ENCODE results near the gene GRID1.
"Not testable (repeated sequence)": the region's sequence is repeated elsewhere in the genome, so short reads cannot be mapped to it uniquely, and the experiment has no call there.

The GRID1 gene

DNA sequence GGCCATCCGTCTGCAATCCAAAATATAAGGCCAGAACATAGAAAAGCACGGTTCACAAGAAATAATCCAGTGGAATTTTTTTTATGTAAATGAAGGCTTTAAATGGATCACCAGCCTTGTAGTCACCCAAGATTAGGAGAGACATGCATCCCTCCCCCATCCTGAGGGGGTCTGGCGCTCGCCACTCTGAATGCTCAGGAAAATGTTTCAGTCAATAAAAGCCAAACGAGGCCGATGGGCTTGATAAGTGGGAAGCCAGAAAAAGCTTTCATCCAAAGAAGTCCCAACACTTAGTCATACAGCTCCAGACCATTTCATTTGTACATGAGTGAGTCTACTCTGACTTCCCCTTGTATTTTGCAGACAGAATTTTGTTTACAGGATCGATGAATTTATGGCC, 631.8 kb downstream of the GRID1 start:
- DNase-seq: no peak

DNA sequence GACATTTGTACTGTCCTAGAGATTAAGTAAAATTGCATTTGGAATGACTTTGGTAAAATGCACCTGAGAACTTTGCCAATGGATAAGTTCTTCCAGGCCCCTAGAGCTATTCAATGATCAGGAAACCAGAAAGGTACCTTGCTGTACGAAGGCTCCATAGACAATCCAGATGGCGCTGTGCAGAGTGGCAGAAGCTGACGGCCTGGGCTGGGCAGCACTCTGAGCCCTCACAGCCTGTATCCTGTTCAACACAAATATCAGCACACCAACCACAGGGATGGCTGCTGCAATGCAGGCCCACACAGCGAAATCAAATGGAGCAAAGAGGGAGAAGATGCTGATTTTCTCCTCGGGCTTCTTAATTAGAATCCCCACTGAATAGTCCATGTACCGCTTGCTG, 642.4 kb downstream of the GRID1 start:
- DNase-seq: no peak

DNA sequence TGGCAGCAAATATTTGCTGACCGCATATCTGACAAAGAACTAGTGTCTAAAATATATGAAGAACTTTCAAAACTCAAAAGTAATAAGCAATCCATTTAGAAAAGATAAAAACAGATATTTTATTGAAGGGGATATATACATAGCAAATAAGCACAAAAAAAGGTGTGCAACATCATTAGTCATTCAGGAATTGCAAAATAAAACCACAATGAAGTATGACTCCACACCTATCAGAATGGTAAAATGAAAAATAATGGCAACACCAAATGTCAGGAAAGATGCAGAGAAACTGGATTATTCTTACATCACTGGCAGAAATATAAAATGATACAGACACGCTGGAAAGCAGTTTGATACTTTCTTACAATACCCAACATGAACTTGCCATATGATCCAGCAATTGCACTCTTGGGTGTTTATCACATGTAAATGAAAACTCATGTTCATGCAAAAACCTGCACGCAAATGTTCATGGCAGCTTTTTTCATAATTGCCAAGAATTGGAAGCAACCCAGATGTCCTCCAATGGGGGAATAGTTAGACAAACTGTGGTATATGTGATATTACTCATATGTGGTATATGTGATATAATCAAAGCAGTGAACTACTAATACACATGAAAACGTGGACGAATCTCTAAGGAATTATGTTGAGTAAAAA, 645.5 kb downstream of the GRID1 start:
- DNase-seq: no peak

DNA sequence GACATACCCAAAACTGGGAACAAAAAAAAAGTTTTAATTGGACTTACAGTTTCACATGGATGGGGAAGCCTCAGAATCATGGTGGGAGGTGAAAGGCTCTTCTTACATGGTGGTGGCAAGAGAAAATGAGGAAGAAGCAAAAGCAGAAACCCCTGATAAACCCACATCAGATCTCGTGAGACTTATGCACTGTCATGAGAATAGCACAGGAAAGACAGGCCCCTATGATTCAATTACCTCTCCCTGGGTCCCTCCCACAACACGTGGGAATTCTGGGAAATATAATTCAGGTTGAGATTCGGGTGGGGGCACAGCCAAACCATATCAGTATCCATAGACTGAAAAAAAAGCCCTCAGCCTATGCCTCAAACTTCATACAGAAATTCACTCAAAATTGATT, 647.2 kb downstream of the GRID1 start:
- DNase-seq: no peak

DNA sequence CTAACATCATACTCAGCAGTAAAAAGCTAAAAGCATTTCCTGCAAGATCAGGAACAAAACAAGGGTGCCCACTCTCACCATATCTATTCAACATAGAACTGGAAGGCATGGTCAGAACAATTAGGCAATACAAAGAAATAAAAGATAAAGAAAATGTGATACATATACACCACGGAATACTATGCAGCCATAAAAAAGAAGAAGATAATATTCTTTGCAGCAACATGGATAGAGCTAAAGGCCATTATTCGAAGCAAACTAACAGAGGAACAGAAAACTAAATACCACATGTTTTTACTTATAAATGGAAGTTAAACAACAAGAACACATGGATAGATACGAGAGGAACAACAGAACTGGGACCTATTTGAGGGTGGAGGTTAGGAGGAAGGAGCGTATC, 652.7 kb downstream of the GRID1 start:
- no peak for DNase-seq

DNA sequence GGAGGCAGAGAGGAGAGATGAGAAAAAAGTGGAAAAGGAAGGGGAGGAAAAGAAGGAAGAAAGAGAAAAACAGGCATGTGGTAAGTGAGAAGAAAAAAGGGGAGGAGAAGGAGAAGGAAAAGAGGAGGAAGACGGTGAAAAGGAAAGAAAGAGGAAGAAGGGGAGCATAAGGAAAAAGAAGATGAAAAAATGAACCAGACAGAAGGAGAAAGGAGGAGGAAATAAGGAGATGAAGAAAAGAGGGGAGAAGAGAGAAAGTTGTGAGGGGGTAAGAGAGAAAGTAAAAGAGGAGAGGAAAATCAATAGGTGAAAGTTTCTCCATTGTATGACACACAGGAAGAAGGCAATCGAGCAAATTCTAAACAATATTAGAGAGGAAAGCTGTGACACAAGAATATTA, 663.8 kb downstream of the GRID1 start:
- DNase-seq: no peak

DNA sequence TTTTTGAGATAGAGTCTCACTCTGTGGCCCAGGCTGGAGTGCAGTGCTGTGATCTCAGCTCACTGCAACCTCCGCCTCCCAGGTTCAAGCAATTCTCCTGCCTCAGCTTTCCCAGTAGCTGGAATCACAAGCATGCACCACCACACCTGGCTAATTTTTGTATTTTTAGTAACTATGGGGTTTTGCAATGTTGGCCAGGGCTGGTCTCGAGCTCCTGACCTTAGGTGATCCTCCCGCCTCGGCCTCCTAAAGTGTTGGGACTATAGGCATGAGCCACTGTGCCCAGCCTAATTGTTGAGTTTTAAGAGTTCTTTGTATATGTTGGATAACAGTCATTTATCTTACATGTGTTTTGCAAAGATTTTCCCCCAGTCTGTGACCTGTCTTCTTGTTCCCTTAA, 667.5 kb downstream of the GRID1 start:
- DNase-seq: not testable (repeated sequence)

DNA sequence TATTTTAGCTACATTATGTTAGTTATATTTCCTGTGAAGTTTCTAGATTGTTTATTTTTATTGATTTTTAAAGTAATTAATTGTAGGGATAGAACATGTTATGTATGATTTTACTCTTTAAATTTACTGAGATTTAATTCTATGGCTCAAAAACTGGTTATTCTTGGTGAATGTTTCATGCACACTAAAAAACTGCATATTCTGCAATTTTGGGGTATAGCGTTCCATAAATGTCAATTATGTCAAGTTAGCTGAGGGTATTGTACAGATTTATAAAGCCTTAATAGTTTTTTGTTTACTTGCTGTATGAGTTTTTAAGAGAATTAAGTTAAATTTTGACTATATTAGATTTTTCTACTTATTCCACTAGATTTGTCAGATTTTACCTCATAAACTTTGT, 669.7 kb downstream of the GRID1 start:
- DNase-seq: no peak

DNA sequence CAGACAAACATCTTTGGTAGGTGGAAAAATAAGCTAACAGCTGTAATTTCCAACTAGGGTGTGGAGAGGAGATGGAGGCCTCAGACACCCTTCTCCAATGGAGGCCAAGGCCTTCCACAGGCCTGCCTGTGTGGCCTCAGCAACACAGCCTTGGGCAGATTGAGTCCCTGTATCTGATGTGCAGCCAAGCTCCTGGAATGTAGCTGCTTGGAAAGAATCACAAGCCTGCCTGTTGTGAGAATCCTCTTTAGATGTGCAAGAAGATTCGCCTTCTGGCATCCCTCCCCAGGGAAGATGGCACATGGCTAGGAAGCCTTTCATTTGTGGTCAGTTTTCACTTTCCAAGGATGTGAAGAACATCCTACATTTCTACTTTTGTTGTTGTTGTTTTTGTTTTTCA, 684.0 kb downstream of the GRID1 start:
- no peak for DNase-seq

DNA sequence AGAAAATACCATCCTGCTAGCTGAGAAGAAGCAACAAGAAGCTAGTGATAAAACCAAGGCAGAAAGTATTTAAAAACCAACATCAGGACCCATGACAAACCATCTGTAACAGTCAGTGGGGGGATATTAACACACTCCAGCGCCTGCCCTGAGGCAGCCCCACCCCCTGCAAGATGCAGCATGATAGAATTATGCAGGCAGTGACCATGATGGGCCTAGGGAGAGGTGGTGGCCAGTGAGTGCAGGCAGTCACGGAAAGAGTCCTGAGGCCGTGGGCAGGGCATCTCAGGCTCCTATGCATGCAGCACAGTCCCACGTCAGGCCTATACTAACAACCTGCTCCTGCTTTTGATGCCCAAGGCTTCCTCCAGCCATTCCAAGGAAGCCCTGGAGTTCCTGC, 686.9 kb downstream of the GRID1 start:
- DNase-seq: no peak

DNA sequence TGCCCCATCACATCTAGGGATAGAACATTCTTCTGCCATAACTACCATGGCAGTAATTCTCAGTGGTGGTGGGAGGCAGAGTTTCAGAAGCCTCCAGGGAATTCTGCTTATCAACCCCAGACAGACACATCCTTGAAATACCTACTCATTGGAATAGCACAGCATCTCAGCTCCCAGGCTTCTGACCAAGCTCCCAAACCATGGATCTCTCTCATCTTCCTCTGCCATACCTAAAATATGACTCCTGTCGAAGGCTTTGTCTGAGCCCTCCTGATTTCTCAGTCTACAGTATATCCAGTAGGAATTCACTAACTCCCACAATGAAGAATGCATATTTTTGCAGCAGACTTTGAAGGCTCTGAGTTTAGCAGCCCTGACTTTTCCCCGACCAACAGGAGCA, 687.5 kb downstream of the GRID1 start:
- no peak for DNase-seq

DNA sequence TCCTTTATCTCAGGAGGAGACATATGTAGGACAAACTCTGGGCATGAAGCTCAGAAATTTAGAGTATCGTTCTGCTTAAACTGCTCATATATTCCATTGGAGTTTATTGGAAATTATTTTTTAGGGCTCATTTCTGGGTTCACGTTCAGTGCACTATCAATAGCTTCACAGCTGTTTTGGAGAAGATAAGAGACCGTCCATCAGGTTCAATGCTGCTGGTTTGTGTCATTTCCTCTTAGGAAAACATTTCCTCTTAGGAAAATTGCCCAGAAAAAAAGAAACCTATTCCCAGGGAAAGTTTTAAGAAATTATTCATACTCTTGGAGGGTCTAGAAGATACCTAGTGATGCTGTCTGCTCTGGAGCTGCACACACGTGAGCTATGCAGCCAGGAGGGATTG, 691.7 kb downstream of the GRID1 start:
- no peak for DNase-seq

DNA sequence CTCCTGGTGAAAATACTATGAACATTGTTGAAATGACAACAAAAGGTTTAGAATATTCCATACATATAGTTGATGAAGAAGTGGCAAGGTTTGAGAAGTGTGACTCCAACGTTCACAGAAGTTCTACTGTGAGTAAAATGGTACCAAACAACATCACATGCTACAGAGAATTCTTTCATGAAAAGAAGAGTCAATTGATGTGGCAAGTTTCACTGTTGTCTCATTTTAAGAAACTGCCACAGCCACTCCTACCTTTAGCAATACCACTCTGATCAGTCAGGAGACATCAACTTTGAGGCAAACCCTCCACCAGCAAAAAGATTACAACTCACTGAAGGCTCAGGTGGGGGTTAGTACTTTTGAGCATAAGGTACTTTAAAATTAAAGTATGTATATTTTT, 693.3 kb downstream of the GRID1 start:
- no peak for DNase-seq

DNA sequence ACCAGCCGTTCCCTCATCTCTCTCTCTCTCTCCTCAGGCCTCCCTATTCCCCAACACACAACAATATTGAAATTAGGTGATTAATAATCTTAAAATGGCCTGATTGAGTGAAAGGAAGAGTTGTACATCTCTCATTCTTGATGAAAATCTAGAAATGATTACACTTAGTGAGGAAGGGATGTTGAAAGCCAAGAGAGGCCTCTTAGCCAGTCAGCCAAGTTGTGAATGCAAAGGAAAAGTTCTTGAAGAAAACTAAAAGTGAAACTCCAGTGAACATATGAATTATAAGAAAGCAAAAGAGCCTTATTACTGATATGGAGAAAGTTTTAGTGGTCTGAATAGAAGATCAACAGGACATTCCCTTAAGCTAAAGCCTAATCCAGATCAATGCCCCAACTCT, 695.1 kb downstream of the GRID1 start:
- DNase-seq: no peak

DNA sequence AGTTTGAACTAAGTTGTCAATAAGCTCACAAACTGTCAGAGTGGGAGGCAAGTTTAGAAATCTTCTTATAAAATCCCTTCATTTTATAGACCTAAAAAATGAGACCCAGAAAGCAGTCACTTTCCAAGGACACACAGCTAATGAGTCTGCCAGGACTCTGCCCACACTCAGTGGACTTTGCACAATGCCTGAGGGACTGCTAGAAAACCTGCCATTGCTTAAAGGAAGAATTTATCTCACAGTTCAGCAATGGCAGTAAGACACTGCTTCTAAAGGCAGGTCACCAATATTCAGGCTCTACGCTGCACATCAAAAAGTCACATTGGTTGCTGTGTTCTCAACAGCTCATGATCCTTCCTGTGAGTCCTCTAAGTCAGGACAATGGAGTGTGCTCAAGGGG, 698.1 kb downstream of the GRID1 start:
- no peak for DNase-seq

DNA sequence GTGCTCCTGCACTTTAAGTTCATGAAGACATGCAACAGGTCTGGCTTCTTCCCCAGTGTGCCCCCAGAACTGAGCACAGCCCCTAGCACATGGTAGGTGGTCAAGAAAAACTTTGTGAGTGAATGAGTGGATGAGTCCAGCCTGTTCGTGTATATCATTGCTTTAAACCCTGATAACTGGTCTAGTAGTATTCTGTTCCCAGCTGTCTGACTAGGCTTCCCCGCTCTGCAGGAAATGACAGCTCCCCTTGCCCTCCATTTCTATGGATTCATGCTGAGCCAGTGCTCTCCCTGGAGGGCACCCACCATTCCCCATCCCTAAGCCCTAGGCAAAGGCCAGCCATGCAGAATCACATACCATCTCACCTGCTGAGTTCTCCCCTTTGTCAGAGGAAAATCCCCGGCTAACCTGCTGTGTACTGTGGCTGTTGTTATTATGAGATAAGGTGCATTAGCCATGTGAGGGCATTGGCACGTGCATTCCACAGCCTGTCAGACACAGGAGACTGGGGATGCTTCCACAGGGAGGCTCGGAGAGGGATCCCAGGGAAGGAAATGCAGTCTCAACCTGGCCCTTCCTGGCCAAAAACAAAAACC, 698.9 kb downstream of the GRID1 start:
- DNase-seq: no peak

DNA sequence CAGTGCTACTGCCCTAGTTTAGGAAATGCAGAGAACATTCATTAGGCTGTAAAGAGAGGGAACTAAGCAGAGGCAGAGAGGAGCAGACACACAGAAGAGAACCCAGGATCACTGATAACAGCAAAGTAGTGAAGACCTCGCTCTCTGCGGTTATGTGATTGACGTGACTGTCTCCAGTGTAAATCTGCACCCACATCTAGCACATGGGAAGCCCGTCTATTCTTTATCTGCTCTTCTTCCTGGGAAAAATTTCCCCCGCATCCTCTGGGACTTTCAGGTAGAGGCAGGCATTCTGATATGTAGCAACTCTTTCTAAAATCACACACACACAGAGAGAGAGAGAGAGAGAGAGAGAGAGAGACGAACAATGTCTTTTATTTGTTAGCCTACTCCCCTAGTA, 699.6 kb downstream of the GRID1 start:
- DNase-seq: no peak

DNA sequence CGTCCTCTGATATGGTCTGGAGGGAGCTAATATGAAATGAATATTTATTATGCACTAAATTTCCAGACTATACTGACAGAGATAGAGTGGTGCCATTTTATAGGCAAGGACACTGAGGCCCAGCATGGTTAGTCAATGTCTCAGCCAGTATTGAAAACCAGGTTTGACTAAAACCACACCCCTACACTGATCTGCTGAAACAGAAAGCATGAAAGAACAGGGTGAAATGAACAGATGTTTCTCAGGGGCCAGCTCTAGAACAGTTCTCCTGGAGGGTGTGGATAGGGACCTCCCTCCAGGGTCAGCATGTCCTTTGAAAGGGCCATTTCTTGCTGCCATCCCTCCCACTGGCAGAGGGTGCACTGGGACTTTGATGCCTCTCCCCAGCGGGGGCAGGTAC, 700.5 kb downstream of the GRID1 start:
- no peak for DNase-seq

DNA sequence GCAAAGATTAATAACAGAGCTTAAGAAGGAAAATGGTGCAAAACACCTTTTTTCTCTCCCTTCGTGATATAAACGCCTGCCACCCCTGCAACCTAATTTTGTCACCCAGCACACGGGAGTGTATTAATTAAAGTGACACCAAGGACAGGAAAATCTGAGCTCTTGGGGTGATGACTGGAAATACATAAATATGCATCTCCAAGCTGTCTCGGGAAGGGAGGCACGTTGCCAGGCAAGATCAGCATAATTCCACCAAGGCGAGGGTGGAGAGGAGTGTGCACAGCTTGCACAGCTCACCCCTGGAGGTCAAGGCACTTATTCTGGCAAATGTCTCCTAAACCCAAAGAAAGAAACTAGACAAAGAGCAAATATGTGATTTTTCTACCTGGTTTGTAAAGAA, 700.9 kb downstream of the GRID1 start:
- no peak for DNase-seq

DNA sequence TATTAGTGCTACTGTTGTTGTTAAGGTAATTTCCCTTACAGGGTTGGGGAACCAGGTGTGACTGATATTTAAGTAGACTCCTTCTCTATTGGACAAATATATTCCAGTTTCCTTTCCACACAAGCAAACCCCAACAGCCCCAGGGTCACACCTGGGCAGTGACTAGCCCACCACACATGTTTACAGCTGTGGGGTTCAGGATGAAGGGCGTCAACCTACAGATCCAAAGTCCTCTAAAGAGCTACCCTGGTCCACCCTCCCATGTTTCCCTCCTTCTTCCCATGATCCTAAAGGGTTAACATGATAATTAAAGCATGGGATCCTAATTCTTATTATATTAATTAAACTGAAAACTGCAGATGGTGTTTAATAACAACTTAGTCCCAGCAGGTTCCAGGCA, 701.5 kb downstream of the GRID1 start:
- no peak for DNase-seq

DNA sequence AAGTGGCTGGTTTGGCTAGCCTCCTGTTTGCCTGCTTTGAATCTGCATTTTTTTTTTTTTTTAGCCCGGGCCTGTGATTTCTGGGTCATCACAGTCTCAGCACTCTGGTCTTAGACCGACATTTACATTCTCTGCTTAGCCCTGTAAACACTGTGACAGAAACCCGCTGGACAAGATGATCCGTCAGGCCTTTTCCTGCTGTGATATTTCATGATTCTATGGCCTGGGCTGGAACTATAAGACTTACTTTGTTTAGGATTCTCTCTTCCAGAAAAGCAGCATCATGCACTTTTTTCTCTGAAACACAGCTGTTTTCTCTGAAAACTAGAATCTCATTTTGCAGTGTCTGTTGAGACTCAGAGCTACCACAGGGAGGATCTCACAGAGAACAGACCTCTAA, 705.5 kb downstream of the GRID1 start:
- no peak for DNase-seq

DNA sequence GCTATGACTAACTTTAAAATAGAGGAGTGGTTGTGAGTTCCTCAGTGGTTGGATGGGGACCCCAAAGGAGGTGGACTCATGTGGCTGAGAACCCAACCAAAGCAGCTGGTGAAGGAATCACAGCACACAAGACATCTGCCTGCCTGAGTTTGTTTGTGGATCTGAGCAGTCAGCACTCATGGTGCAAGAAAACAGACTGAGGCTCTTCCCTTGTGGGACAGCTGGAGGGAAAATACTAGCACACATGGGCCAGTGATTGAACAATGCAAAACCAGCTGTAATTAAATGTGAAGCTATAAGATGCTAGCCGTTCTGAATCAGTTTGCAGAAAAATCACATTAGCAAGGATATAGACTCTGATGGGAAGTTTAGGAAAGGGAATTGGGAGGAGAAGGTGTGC, 707.3 kb downstream of the GRID1 start:
- DNase-seq: no peak

DNA sequence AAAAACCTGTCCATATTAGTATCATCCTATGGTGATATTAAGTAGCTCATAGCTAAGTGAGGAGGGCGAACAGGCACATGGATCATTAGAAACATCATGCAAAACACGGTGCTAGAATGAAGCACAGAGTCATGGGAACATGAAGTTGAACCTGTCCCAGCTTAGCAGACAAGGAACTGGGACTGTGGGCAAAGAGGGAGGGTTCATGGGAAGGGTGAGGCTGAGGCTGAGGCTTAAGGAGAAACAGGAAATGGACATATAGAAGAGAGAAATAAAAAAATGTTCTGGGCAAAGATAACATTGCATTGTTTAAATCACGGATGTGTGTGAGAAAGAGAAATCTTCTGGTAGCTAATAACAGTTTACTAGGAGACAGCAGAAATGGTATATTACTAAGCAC, 708.1 kb downstream of the GRID1 start:
- no peak for DNase-seq

DNA sequence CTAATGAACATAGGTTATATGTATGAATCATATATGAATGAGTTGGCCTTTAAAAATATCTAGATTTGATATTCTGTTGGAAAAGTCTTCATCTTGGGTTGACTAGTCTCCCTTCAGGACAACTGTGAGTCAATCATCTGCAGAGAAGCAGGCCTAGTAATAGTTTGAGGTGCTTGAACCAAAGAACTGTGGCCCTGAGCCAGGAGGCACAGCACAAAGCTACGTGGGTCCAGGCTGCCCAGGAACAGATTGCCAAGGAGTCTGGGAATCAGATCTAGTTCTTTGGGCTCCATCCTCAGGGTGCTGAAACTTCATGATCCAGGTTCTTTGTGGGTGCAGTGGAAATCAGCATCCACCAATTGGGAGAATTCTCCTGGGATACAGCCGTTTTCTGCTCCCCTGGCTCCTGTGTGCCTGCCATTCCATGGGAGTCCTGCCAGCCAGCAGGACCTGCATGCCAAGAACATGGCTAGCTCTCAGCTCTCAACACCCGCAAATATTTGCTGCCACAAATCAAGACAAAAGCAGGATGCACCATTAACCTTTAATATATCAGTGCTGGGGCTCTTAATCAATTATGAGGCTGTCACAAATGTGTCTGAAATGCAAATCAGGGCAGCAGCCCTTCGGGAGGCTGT, 709.0 kb downstream of the GRID1 start:
- DNase-seq: no peak

DNA sequence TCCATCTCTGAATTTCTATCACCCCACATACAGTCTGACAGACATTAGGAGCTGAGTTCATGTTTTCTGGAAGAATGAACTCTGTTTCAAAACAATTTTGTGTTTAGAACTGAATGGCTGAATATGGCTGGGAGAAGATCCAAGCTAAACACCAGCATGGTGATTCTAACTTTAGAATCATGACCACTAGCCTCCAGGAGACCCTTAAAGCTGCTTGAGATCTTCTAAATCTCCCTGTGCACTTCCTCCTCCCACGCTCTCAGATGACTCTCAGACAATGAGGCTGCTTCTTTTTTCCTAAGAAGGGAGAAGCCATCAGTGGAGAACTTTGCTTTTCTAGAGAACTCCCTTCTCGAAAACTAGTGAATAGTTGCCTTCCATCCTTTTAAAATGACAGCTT, 711.2 kb downstream of the GRID1 start:
- DNase-seq: no peak
